HG03025 (cell line): ENCODE results near the gene CCDC43.
"Not testable (repeated sequence)": the region's sequence is repeated elsewhere in the genome, so short reads cannot be mapped to it uniquely, and the experiment has no call there.

Experiments used
- ATAC-seq: cut with Tn5 transposase; IDR thresholded peaks from one replicate; pipeline ENCODE4 v1.9.1; 2021; ENCODE audit warnings: mild to moderate bottlenecking, moderate library complexity; ENCODE audit not compliant: unreplicated experiment, low FRiP score

CCDC43 gene

GRCh38 chr17:44673893-44674292, 15.7 kb downstream of the CCDC43 start:
- ATAC-seq = no peak

- no peak for ATAC-seq
These were observed 17.0 kb downstream of the CCDC43 start for GRCh38 chr17:44672479-44673093.

GRCh38 chr17:44666006-44666405, 23.6 kb downstream of the CCDC43 start:
- ATAC-seq = no peak

GRCh38 chr17:44664867-44665266, 24.7 kb downstream of the CCDC43 start:
- no peak for ATAC-seq

GRCh38 chr17:44663095-44663494, 26.5 kb downstream of the CCDC43 start:
- no peak for ATAC-seq

GRCh38 chr17:44661835-44662234, 27.7 kb downstream of the CCDC43 start:
- no peak for ATAC-seq

GRCh38 chr17:44655983-44656710, 33.4 kb downstream of the CCDC43 start, which contains the start of gene MEIOC:
Gene MEIOC, plus strand, starts transcription at chr17:44656468. Its CDS starts 146 bp downstream, at chr17:44656614.
- no peak for ATAC-seq

- no peak for ATAC-seq
These were observed 35.6 kb downstream of the CCDC43 start for GRCh38 chr17:44653954-44654353.

- ATAC-seq = no peak
These were observed 36.2 kb downstream of the CCDC43 start for GRCh38 chr17:44653384-44653783.

- no peak for ATAC-seq
These were observed 36.8 kb downstream of the CCDC43 start for GRCh38 chr17:44652727-44653126.

- ATAC-seq = no peak
These were observed 38.3 kb downstream of the CCDC43 start for GRCh38 chr17:44651228-44651627.

- no peak for ATAC-seq
These were observed 40.6 kb downstream of the CCDC43 start for GRCh38 chr17:44648963-44649362.

- no peak for ATAC-seq
These were observed 41.8 kb downstream of the CCDC43 start for GRCh38 chr17:44647736-44648135.

- ATAC-seq = no peak
These were observed 43.3 kb downstream of the CCDC43 start for GRCh38 chr17:44646280-44646679.

- no peak for ATAC-seq
These were observed 44.2 kb downstream of the CCDC43 start for GRCh38 chr17:44645341-44645740.

- ATAC-seq = no peak
These were observed 46.7 kb downstream of the CCDC43 start for GRCh38 chr17:44642834-44643233.

- no peak for ATAC-seq
These were observed 52.5 kb downstream of the CCDC43 start for GRCh38 chr17:44637066-44637465.

GRCh38 chr17:44636562-44636961, 53.0 kb downstream of the CCDC43 start:
- no peak for ATAC-seq

- ATAC-seq = not testable (repeated sequence)
These were observed 55.2 kb downstream of the CCDC43 start for GRCh38 chr17:44634401-44634800.

GRCh38 chr17:44633998-44634397, 55.6 kb downstream of the CCDC43 start:
- no peak for ATAC-seq

- no peak for ATAC-seq
These were observed 58.9 kb downstream of the CCDC43 start for GRCh38 chr17:44630703-44631102.

- ATAC-seq = no peak
These were observed 60.3 kb downstream of the CCDC43 start for GRCh38 chr17:44629314-44629713.
